Measurements from ENCODE around the gene CBX8. TPM values are rescaled to one million over a fixed set of nuclear protein-coding genes. Genes with fewer than 3 reads are reported as not detected.
"Not testable (repeated sequence)": the region's sequence is repeated elsewhere in the genome, so short reads cannot be mapped to it uniquely, and the experiment has no call there.

The CBX8 gene
- total RNA-seq, 1 donor from 2014 or later: 16.3 TPM

- Mint-ChIP-seq H3K36me3 (no peaks in the 10 kb centered on the region), H3K27ac (no peak overlapping the region), H3K9me3 (no peaks in the 10 kb centered on the region), H3K4me3 (no peak overlapping the region), H3K27me3 (ENCODE audit: low read depth) (peaks cover 27% of the 10 kb centered on the region), H3K4me1 (peaks cover 25% of the 10 kb centered on the region)
- DNase-seq (ENCODE audit: low spot score in 2 of 2, unreplicated experiment in 2 of 2): no peak
- TF ChIP-seq CTCF (IDR thresholded peaks at IDR 0.05; ENCODE audit: unreplicated experiment): no peak
Measured at GRCh38 chr17:79774561-79774975, 22.3 kb downstream of the CBX8 start.

- H3K36me3 Mint-ChIP-seq; H3K9me3 Mint-ChIP-seq; DNase-seq (ENCODE audit: low spot score in 2 of 2, unreplicated experiment in 2 of 2); H3K27ac Mint-ChIP-seq; H3K4me3 Mint-ChIP-seq: not testable (repeated sequence)
- peaks cover 15% of the 10 kb centered on the region for H3K4me1 Mint-ChIP-seq
- peaks cover 30% of the 10 kb centered on the region for H3K27me3 Mint-ChIP-seq (ENCODE audit: low read depth)
Measured at GRCh38 chr17:79772726-79773125, 24.2 kb downstream of the CBX8 start.

GRCh38 chr17:79771276-79771675, 25.6 kb downstream of the CBX8 start:
- H3K9me3 Mint-ChIP-seq: no peaks in the 10 kb centered on the region
- no peak for DNase-seq (ENCODE audit: low spot score in 2 of 2, unreplicated experiment in 2 of 2)
- H3K4me3 Mint-ChIP-seq: no peak overlapping the region
- no peak overlapping the region for H3K27ac Mint-ChIP-seq
- peaks cover 31% of the 10 kb centered on the region for H3K27me3 Mint-ChIP-seq (ENCODE audit: low read depth)
- peaks cover 3% of the 10 kb centered on the region for H3K4me1 Mint-ChIP-seq
- no peak for TF ChIP-seq CTCF (IDR thresholded peaks at IDR 0.05; ENCODE audit: unreplicated experiment)
- H3K36me3 Mint-ChIP-seq: no peaks in the 10 kb centered on the region

- H3K27ac Mint-ChIP-seq: no peak overlapping the region
Measured at GRCh38 chr17:79769570-79770506, 27.0 kb downstream of the CBX8 start.

GRCh38 chr17:79765708-79766107, 31.2 kb downstream of the CBX8 start:
- Mint-ChIP-seq H3K4me1 (no peaks in the 10 kb centered on the region), H3K36me3 (no peaks in the 10 kb centered on the region), H3K27me3 (ENCODE audit: low read depth) (peaks cover 5% of the 10 kb centered on the region), H3K9me3 (no peaks in the 10 kb centered on the region), H3K4me3 (no peak overlapping the region), H3K27ac (no peak overlapping the region)
- DNase-seq (ENCODE audit: low spot score in 2 of 2, unreplicated experiment in 2 of 2): no peak
- no peak for TF ChIP-seq CTCF (IDR thresholded peaks at IDR 0.05; ENCODE audit: unreplicated experiment)

More at GRCh38 chr17:79769570-79770506, 27.0 kb downstream of the CBX8 start:
- DNase-seq (ENCODE audit: low spot score in 2 of 2, unreplicated experiment in 2 of 2): no peak
- peaks cover 30% of the 10 kb centered on the region for H3K27me3 Mint-ChIP-seq (ENCODE audit: low read depth)
- no peaks in the 10 kb centered on the region for H3K9me3 Mint-ChIP-seq
- no peak overlapping the region for H3K4me3 Mint-ChIP-seq
- H3K36me3 Mint-ChIP-seq: no peaks in the 10 kb centered on the region
- H3K4me1 Mint-ChIP-seq: no peaks in the 10 kb centered on the region
- TF ChIP-seq CTCF (IDR thresholded peaks at IDR 0.05; ENCODE audit: unreplicated experiment): no peak

- H3K4me3 Mint-ChIP-seq: no peak overlapping the region
- no peak overlapping the region for H3K27ac Mint-ChIP-seq
- no peaks in the 10 kb centered on the region for H3K9me3 Mint-ChIP-seq
- no peak for TF ChIP-seq CTCF (IDR thresholded peaks at IDR 0.05; ENCODE audit: unreplicated experiment)
- no peaks in the 10 kb centered on the region for H3K36me3 Mint-ChIP-seq
- H3K27me3 Mint-ChIP-seq (ENCODE audit: low read depth): no peaks in the 10 kb centered on the region
- H3K4me1 Mint-ChIP-seq: no peaks in the 10 kb centered on the region
- DNase-seq (ENCODE audit: low spot score in 2 of 2, unreplicated experiment in 2 of 2): no peak
Measured at GRCh38 chr17:79761894-79762589, 34.8 kb downstream of the CBX8 start.

Measured in mesothelial cell of epicardium (in vitro differentiated cells).